IMR-90 (cell line): ENCODE results near the gene SLC15A2. TPM values are rescaled to one million over a fixed set of nuclear protein-coding genes. Genes with fewer than 3 reads are reported as not detected.

Source experiments
- ATAC-seq: fragments of 200-7000 bp; cut with Tn5 transposase; 2 replicates; pipeline ENCODE4 v1.9.1; 2020; ENCODE audit warnings: low read depth, mild to moderate bottlenecking, moderate library complexity
- BruUV-seq: library from RNA; stranded (reverse); fragments of 400-500 nt; replicated peaks from 2 replicates; lab custom pipeline; 2021; lab: Mats Ljungman, UMichigan
- CTCF ChIA-PET: fragments of 300-600 bp; formaldehyde crosslinking; extraction: SDS; loops from one replicate; lab custom pipeline; 2021; ENCODE audit warnings: antibody characterized with exemption; lab: Yijun Ruan, JAX
- POLR2A ChIA-PET: fragments of 300-600 bp; sonication (Branson Sonifier 250); formaldehyde crosslinking; loops from one replicate; lab custom pipeline; 2022; ENCODE audit warnings: antibody characterized with exemption; ENCODE audit not compliant: unreplicated experiment; lab: Charles Lee
- DNase-seq: peaks from one replicate; pipeline ENCODE4 v3.0.0; 2013
- H2AFZ ChIP-seq: replicated peaks from 2 replicates; pipeline ENCODE3; 2013; ENCODE audit warnings: low read length, mild to moderate bottlenecking; ENCODE audit not compliant: poor library complexity
- H2AK5ac ChIP-seq: 2 replicates; pipeline ENCODE4 v1.6.1; 2013; ENCODE audit warnings: low read depth, low read length, inconsistent platforms
- H2AK9ac ChIP-seq: replicated peaks from 2 replicates; pipeline ENCODE3; 2013; ENCODE audit warnings: mild to moderate bottlenecking, low read depth, low read length, moderate library complexity; ENCODE audit not compliant: poor library complexity
- H2BK120ac ChIP-seq: 2 replicates; pipeline ENCODE4 v1.6.1; 2013; ENCODE audit warnings: low read depth, low read length, inconsistent platforms
- H2BK15ac ChIP-seq: 3 replicates; pipeline ENCODE4 v1.6.1; 2013; ENCODE audit warnings: low read depth, low read length, inconsistent platforms
- H2BK20ac ChIP-seq: 2 replicates; pipeline ENCODE4 v1.6.1; 2013; ENCODE audit warnings: low read depth, mild to moderate bottlenecking, inconsistent platforms, low read length, moderate library complexity
- H2BK5ac ChIP-seq: 2 replicates; pipeline ENCODE4 v1.6.1; 2013; ENCODE audit warnings: mild to moderate bottlenecking, low read depth, low read length, inconsistent platforms; ENCODE audit not compliant: poor library complexity, severe bottlenecking
- H3K14ac ChIP-seq: replicated peaks from 2 replicates; pipeline ENCODE4 v1.6.1; 2013; ENCODE audit warnings: low read depth, low read length, inconsistent platforms
- H3K18ac ChIP-seq: 2 replicates; pipeline ENCODE4 v1.6.1; 2013; ENCODE audit warnings: low read depth, low read length, control low read depth
- H3K23ac ChIP-seq: 2 replicates; pipeline ENCODE4 v1.6.1; 2013; ENCODE audit warnings: low read depth, low read length, inconsistent platforms
- H3K27ac ChIP-seq: 2 replicates; pipeline ENCODE4 v1.5.1; 2013; ENCODE audit warnings: mild to moderate bottlenecking, control low read depth, low read length; ENCODE audit not compliant: insufficient read depth
- H3K27me3 ChIP-seq: 2 replicates; pipeline ENCODE4 v1.6.1; 2013; ENCODE audit warnings: low read length; ENCODE audit not compliant: control insufficient read depth, insufficient read depth
- H3K36me3 ChIP-seq: 2 replicates; pipeline ENCODE4 v1.6.1; 2013; ENCODE audit warnings: low read length, mixed read lengths; ENCODE audit not compliant: control insufficient read depth, insufficient read depth
- H3K4ac ChIP-seq: 2 replicates; pipeline ENCODE4 v1.6.1; 2013; ENCODE audit warnings: low read depth, low read length, inconsistent platforms
- H3K4me1 ChIP-seq: 2 replicates; pipeline ENCODE4 v1.6.1; 2013; ENCODE audit warnings: low read length, mixed read lengths; ENCODE audit not compliant: control insufficient read depth, insufficient read depth
- H3K4me2 ChIP-seq: 2 replicates; pipeline ENCODE4 v1.6.1; 2013; ENCODE audit warnings: low read depth, mild to moderate bottlenecking, control low read depth, low read length, moderate library complexity
- H3K4me3 ChIP-seq: 2 replicates; pipeline ENCODE4 v1.5.1; 2013; ENCODE audit warnings: low read depth, mild to moderate bottlenecking, control low read depth, low read length, moderate library complexity; ENCODE audit not compliant: insufficient read depth
- H3K56ac ChIP-seq: 2 replicates; pipeline ENCODE4 v1.6.1; 2013; ENCODE audit warnings: low read length, inconsistent platforms; ENCODE audit not compliant: insufficient read depth; ENCODE audit errors: extremely low read depth
- H3K79me1 ChIP-seq, 2 experiments: 2 replicates each; pipeline ENCODE4 v1.6.1; 2013; ENCODE audit warnings: low read length in 2 of 2, inconsistent platforms in 1 of 2, low read depth in 1 of 2
- H3K9ac ChIP-seq: 2 replicates; pipeline ENCODE4 v1.6.1; 2013; ENCODE audit warnings: low read depth, low read length, control low read depth
- H3K9me1 ChIP-seq: 2 replicates; pipeline ENCODE4 v1.6.1; 2013; ENCODE audit warnings: low read length, inconsistent platforms; ENCODE audit not compliant: insufficient read depth
- H3K9me3 ChIP-seq: 2 replicates; pipeline ENCODE4 v1.6.1; 2013; ENCODE audit warnings: low read length; ENCODE audit not compliant: control insufficient read depth, insufficient read depth
- H4K20me1 ChIP-seq: 2 replicates; pipeline ENCODE4 v1.6.1; 2013; ENCODE audit warnings: low read length, inconsistent platforms; ENCODE audit not compliant: insufficient read depth
- H4K5ac ChIP-seq: 2 replicates; pipeline ENCODE4 v1.6.1; 2013; ENCODE audit warnings: mild to moderate bottlenecking, low read depth, low read length, control low read depth
- H4K8ac ChIP-seq, 2 experiments: 2 replicates each; pipeline ENCODE4 v1.6.1; 2013; ENCODE audit warnings: low read depth in 2 of 2, low read length in 2 of 2, control low read depth in 1 of 2, inconsistent platforms in 1 of 2
- H4K91ac ChIP-seq: 2 replicates; pipeline ENCODE4 v1.6.1; 2013; ENCODE audit warnings: low read depth, low read length, inconsistent platforms; ENCODE audit not compliant: insufficient read depth
- CEBPB ChIP-seq: IDR thresholded peaks from 2 replicates; pipeline ENCODE4 v1.6.1; 2012; ENCODE audit warnings: low read depth, low read length, improper control_type of control experiment
- CHD1 ChIP-seq: IDR thresholded peaks from 2 replicates; pipeline ENCODE4 v1.6.1; 2012; ENCODE audit warnings: low read depth, low read length, improper control_type of control experiment
- CTCF ChIP-seq: conservative IDR thresholded peaks from 2 replicates; pipeline ENCODE4 v1.5.1; 2012; ENCODE audit warnings: mild to moderate bottlenecking, low read depth, low read length, improper control_type of control experiment
- ELK1 ChIP-seq: fragments of 150-350 bp; IDR thresholded peaks from 2 replicates; pipeline ENCODE4 v1.6.1; 2016; ENCODE audit warnings: low read depth, mild to moderate bottlenecking, low read length, moderate library complexity, borderline replicate concordance
- FOS ChIP-seq: fragments of 150-350 bp; IDR thresholded peaks from 2 replicates; pipeline ENCODE4 v1.6.1; 2016; ENCODE audit warnings: low read depth, low read length
- MAFK ChIP-seq: IDR thresholded peaks from 2 replicates; pipeline ENCODE4 v1.6.1; 2012; ENCODE audit warnings: low read depth, low read length, improper control_type of control experiment
- NFE2L2 ChIP-seq: fragments of 150-350 bp; IDR thresholded peaks from 2 replicates; pipeline ENCODE4 v1.6.1; 2016; ENCODE audit warnings: low read depth, mild to moderate bottlenecking, low read length
- RAD21 ChIP-seq: IDR thresholded peaks from 2 replicates; pipeline ENCODE4 v1.6.1; 2012; ENCODE audit warnings: low read length, improper control_type of control experiment
- RCOR1 ChIP-seq: IDR thresholded peaks from 2 replicates; pipeline ENCODE4 v1.6.1; 2012; ENCODE audit warnings: mild to moderate bottlenecking, low read length, improper control_type of control experiment; ENCODE audit not compliant: insufficient replicate concordance
- RFX5 ChIP-seq: IDR thresholded peaks from 2 replicates; pipeline ENCODE4 v1.8.0; 2012; ENCODE audit warnings: low read depth, mild to moderate bottlenecking, low read length, moderate library complexity
- SMC3 ChIP-seq: fragments of 150-350 bp; IDR thresholded peaks from 2 replicates; pipeline ENCODE4 v1.6.1; 2016; ENCODE audit warnings: low read depth, mild to moderate bottlenecking, antibody characterized with exemption, low read length, moderate library complexity
- WGBS, 2 experiments: methylation state at CpG; one replicate each; pipeline versions ENCODE4 v1.1.5 to v1.1.7; 2013; ENCODE audit warnings: missing lambda C conversion rate in 2 of 2; ENCODE audit not compliant: insufficient read length in 1 of 2; ENCODE audit errors: extremely low coverage in 2 of 2; 5-methylcytosine and 5-hydroxymethylcytosine counted together
- dilution Hi-C: fragments of 300-500 bp; cut with HindIII; formaldehyde crosslinking; loops from one replicate; pipeline ENCODE4 v1.14.3; 2018; ENCODE audit warnings: low sequenced_read_pairs; ENCODE audit not compliant: unreplicated experiment
- in situ Hi-C: fragments of 300-500 bp; cut with MboI; formaldehyde crosslinking; loops from 3 replicates; pipeline ENCODE4 v1.14.3; 2019; ENCODE audit warnings: low sequenced_read_pairs, inconsistent platforms, mixed read lengths
- intact Hi-C: fragments of 100-400 bp; cut with micrococcal nuclease; formaldehyde crosslinking; loops from 2 replicates; pipeline ENCODE4 v1.10.0; 2022
- polyA plus RNA-seq, 3 experiments: library from polyadenylated mRNA; depleted of rRNA; stranded (reverse); fragments of >200 nt; gene quantifications; 2 replicates each; pipeline ENCODE4 v1.2.3, GENCODE V29; 2012; ENCODE audit warnings: low replicate concordance in 1 of 3
- total RNA-seq: library from RNA; depleted of rRNA; stranded (reverse); fragments of >200 nt; gene quantifications from 2 replicates; pipeline ENCODE4 v1.2.3, GENCODE V29; 2012

The SLC15A2 gene
- total and polyA plus RNA-seq, 2 of the 4 experiments (the other 2 are of a cell fraction), result 0.18 to 0.31 TPM

- ChIA-PET CTCF (no interaction called here), POLR2A (no interaction called here)
- Histone ChIP-seq H3K4me3 (no peak overlapping the region), H3K27me3 (no peaks in the 10 kb centered on the region), H2BK5ac (no peak overlapping the region), H4K91ac (no peak overlapping the region), H3K9me3 (no peaks in the 10 kb centered on the region), H3K14ac (no peak overlapping the region), H4K8ac (no peak overlapping the region), H4K20me1 (no peaks in the 10 kb centered on the region), H2AK9ac (no peak overlapping the region), H2BK20ac (no peak overlapping the region), H3K18ac (no peak overlapping the region), H3K4me1 (no peaks in the 10 kb centered on the region), H3K79me1 (no peaks in the 10 kb centered on the region), H2AK5ac (no peak overlapping the region), H3K9me1 (no peaks in the 10 kb centered on the region), H3K4me2 (no peak overlapping the region), H4K5ac (no peak overlapping the region), H2BK15ac (no peak overlapping the region), H3K56ac (no peak overlapping the region), H3K9ac (no peak overlapping the region), H3K36me3 (no peaks in the 10 kb centered on the region), H2BK120ac (no peak overlapping the region), H3K27ac (no peak overlapping the region), H3K4ac (no peak overlapping the region), H2AFZ (no peak overlapping the region), H3K23ac (no peak overlapping the region)
- in situ Hi-C loops (no loop called here), dilution Hi-C loops (no loop called here), intact Hi-C loops (no loop called here)
- no peak for TF ChIP-seq CEBPB
- no peak for TF ChIP-seq RAD21
- no peak for TF ChIP-seq RCOR1
- TF ChIP-seq CTCF, result no peak
- no peak for TF ChIP-seq SMC3
- no peak for TF ChIP-seq RFX5
- no peak for TF ChIP-seq NFE2L2
- TF ChIP-seq MAFK, result no peak
- no peak for TF ChIP-seq CHD1
- no peak for TF ChIP-seq FOS
- TF ChIP-seq ELK1, result no peak
- no peak for ATAC-seq
- 60% methylated on average over 1 of the region's 3 CpGs; no CpG with 5 or more reads in 1 of the 2 experiments for WGBS, 2 experiments
- no TSS peak for BruUV-seq
- no peak for DNase-seq
Measured at GRCh38 chr3:121956363-121956762, 62.2 kb downstream of the SLC15A2 start.
